Endodermal cell (in vitro differentiated cells): ENCODE results near the gene DUOXA1. TPM values are rescaled to one million over a fixed set of nuclear protein-coding genes. Genes with fewer than 3 reads are reported as not detected.

Experiments used
- DNase-seq: peaks from one replicate; pipeline ENCODE4 v3.0.0-alpha.2; 2017
- H3K27ac ChIP-seq: 2 replicates; pipeline ENCODE4 v1.5.1; 2013; ENCODE audit warnings: mild to moderate bottlenecking, low read depth, low read length, moderate library complexity
- H3K27me3 ChIP-seq: 2 replicates; pipeline ENCODE4 v1.6.1; 2013; ENCODE audit warnings: mild to moderate bottlenecking, low read length, moderate library complexity; ENCODE audit not compliant: insufficient read depth, control insufficient read depth, poor library complexity, severe bottlenecking
- H3K36me3 ChIP-seq: 2 replicates; pipeline ENCODE4 v1.7.0; 2013; ENCODE audit warnings: mild to moderate bottlenecking, low read length, moderate library complexity; ENCODE audit not compliant: control insufficient read depth, insufficient read depth
- H3K4me1 ChIP-seq: one replicate; pipeline ENCODE4 v1.7.0; 2013; ENCODE audit warnings: low read length; ENCODE audit not compliant: control insufficient read depth, insufficient read depth
- H3K4me3 ChIP-seq: 2 replicates; pipeline ENCODE4 v1.5.1; 2013; ENCODE audit warnings: mild to moderate bottlenecking, low read length, moderate library complexity
- H3K9ac ChIP-seq: 2 replicates; pipeline ENCODE4 v1.6.1; 2013; ENCODE audit warnings: mild to moderate bottlenecking, low read length, moderate library complexity; ENCODE audit not compliant: poor library complexity, severe bottlenecking; ENCODE audit errors: extremely low read depth
- H3K9me3 ChIP-seq: 2 replicates; pipeline ENCODE4 v1.6.1; 2013; ENCODE audit warnings: mild to moderate bottlenecking, low read length, moderate library complexity; ENCODE audit not compliant: control insufficient read depth
- H3K27ac Mint-ChIP-seq: 2 replicates; pipeline ENCODE4 v1.8.0; 2020; ENCODE audit warnings: mixed read lengths
- H3K27me3 Mint-ChIP-seq: 2 replicates; pipeline ENCODE4 v1.8.0; 2021; ENCODE audit warnings: mild to moderate bottlenecking, mixed read lengths; ENCODE audit not compliant: insufficient read depth
- H3K36me3 Mint-ChIP-seq: 2 replicates; pipeline ENCODE4 v1.8.0; 2020; ENCODE audit warnings: low read depth, mixed read lengths
- H3K4me1 Mint-ChIP-seq: 2 replicates; pipeline ENCODE4 v1.8.0; 2020; ENCODE audit warnings: mixed read lengths
- H3K4me3 Mint-ChIP-seq: 2 replicates; pipeline ENCODE4 v1.8.0; 2020; ENCODE audit warnings: mild to moderate bottlenecking, moderate library complexity, mixed read lengths
- H3K9me3 Mint-ChIP-seq: 2 replicates; pipeline ENCODE4 v1.8.0; 2020; ENCODE audit warnings: mild to moderate bottlenecking, mixed read lengths
- WGBS, 2 experiments: methylation state at CpG; one replicate each; pipeline versions ENCODE4 v1.1.5 to v1.1.7; 2013; ENCODE audit warnings: missing lambda C conversion rate in 2 of 2, mixed read lengths in 1 of 2; ENCODE audit not compliant: insufficient coverage in 1 of 2, insufficient read length in 1 of 2; 5-methylcytosine and 5-hydroxymethylcytosine counted together
- total RNA-seq, 2 donors: library from RNA; stranded (reverse); fragmentation: NEBNext Ultra II Directional in 1 of 2; extraction: Animal tissue kit (Norgen Biotek cat#: 25700) in 1 of 2; gene quantifications; 2 replicates in 1 of 2; 3 replicates in 1 of 2; pipeline ENCODE4 v1.2.1, GENCODE V29; 2021
- TF ChIP-seq, protein P1 (sequence below): fragments of 200-600 bp; sonication (generic); conservative IDR thresholded peaks from 2 replicates; pipeline ENCODE4 v1.5.0; 2021; ENCODE audit warnings: antibody characterized with exemption, mild to moderate bottlenecking

Gene DUOXA1
- total RNA-seq, 2 donors from 2014 or later = 0.86 to 0.99 TPM

DNA sequence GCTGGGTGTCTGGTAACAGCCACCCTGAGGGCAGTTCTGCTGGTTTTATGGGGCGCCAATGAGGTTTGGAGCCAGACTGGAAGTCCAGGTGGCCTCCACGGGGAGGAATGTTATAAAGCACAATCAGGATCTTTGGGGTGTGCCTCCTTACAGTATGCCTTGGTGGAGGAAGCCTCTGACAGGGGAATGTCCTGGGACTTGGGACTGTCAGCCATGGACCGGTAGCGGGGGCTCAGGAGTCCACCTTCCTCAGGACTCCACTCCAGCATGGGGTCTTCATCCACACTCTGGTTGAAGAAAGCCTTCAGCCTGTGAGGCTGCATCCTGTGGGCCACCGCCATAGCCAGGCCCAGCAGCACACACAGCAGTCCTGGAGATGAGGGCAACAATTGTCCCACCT, 10.7 kb downstream of the DUOXA1 start:
- Mint-ChIP-seq H3K27me3 (peaks cover 89% of the 10 kb centered on the region), H3K4me3 (no peak overlapping the region), H3K27ac (no peak overlapping the region), H3K4me1 (peaks cover 3% of the 10 kb centered on the region), H3K9me3 (peaks cover 7% of the 10 kb centered on the region), H3K36me3 (no peaks in the 10 kb centered on the region)
- H3K27ac ChIP-seq = no peak overlapping the region
- H3K36me3 ChIP-seq = no peaks in the 10 kb centered on the region
- H3K9ac ChIP-seq = no peak overlapping the region
- no peaks in the 10 kb centered on the region for H3K9me3 ChIP-seq
- H3K4me3 ChIP-seq = no peak overlapping the region
- DNase-seq = no peak
- H3K27me3 ChIP-seq = peaks cover 85% of the 10 kb centered on the region
- H3K4me1 ChIP-seq = no peaks in the 10 kb centered on the region
- TF ChIP-seq, protein P1, sequence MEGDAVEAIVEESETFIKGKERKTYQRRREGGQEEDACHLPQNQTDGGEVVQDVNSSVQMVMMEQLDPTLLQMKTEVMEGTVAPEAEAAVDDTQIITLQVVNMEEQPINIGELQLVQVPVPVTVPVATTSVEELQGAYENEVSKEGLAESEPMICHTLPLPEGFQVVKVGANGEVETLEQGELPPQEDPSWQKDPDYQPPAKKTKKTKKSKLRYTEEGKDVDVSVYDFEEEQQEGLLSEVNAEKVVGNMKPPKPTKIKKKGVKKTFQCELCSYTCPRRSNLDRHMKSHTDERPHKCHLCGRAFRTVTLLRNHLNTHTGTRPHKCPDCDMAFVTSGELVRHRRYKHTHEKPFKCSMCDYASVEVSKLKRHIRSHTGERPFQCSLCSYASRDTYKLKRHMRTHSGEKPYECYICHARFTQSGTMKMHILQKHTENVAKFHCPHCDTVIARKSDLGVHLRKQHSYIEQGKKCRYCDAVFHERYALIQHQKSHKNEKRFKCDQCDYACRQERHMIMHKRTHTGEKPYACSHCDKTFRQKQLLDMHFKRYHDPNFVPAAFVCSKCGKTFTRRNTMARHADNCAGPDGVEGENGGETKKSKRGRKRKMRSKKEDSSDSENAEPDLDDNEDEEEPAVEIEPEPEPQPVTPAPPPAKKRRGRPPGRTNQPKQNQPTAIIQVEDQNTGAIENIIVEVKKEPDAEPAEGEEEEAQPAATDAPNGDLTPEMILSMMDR = no peak
- WGBS, 2 experiments = 86 to 95% methylated on average over 4 to 5 of the region's 5 CpGs

DNA sequence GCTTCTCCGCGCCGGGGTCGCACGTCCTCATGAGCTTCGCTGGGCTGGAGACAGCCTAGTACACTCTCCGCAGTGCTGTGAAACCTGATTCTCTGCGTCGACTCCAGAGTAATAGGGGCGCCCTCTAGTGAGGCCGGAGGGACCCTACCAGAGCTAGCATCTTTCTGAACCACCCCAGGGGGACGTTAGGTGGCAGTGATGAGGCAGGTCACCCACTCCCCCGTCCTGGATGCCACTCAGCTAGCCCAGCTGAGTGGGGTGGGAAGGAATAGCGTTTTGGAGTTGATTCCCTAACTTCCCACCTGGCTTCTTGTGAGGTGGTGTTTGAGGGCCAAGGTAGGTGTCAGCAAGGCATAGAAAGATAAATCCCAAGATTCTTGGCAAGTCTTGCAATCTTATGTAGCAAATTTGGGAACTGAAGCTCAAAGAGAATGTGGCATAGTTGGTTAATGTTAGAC, 11.5 kb downstream of the DUOXA1 start:
- Histone ChIP-seq H3K9ac (no peak overlapping the region), H3K9me3 (no peaks in the 10 kb centered on the region), H3K4me3 (no peak overlapping the region), H3K27ac (no peak overlapping the region), H3K27me3 (peaks cover 85% of the 10 kb centered on the region), H3K36me3 (no peaks in the 10 kb centered on the region), H3K4me1 (no peaks in the 10 kb centered on the region)
- H3K9me3 Mint-ChIP-seq = peaks cover 7% of the 10 kb centered on the region
- peak; percentile 97 for DNase-seq
- H3K36me3 Mint-ChIP-seq = no peaks in the 10 kb centered on the region
- H3K27me3 Mint-ChIP-seq = peaks cover 89% of the 10 kb centered on the region
- WGBS, 2 experiments = 6 to 11% methylated on average over 11 to 14 of the region's 14 CpGs
- TF ChIP-seq, protein P1 = peak; percentile 99
- no peak overlapping the region for H3K27ac Mint-ChIP-seq
- H3K4me1 Mint-ChIP-seq = peaks cover 7% of the 10 kb centered on the region
- H3K4me3 Mint-ChIP-seq = no peak overlapping the region

DNA sequence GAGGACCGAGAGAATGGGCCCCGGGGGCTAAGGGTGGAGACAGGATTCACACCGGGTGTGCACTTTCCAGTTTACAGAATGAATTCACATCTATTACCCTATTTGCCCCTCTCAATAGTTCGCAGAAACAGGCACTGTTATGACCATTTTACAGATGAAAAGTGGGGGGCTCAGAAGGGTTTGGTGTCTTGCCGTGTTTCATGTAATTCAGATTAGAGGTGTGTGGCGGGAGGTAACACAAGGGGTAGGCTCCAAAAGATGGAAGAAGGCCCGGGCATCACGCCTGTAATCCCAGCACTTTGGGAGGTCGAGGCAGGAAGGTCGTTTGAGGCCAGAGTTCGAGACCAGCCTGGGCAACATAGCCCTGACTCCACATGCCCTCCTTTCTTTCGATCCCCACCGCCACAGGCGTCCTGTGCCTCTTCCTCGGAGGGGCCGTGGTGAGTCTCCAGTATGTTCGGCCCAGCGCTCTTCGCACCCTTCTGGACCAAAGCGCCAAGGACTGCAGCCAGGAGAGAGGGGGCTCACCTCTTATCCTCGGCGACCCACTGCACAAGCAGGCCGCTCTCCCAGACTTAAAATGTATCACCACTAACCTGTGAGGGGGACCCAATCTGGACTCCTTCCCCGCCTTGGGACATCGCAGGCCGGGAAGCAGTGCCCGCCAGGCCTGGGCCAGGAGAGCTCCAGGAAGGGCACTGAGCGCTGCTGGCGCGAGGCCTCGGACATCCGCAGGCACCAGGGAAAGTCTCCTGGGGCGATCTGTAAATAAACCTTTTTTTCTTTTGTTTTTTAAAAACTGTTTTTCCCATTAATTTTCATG, 12.2 kb downstream of the DUOXA1 start:
- Mint-ChIP-seq H3K4me1 (peaks cover 10% of the 10 kb centered on the region), H3K4me3 (no peak overlapping the region), H3K9me3 (peaks cover 7% of the 10 kb centered on the region), H3K27me3 (peaks cover 89% of the 10 kb centered on the region), H3K36me3 (no peaks in the 10 kb centered on the region), H3K27ac (no peak overlapping the region)
- no peaks in the 10 kb centered on the region for H3K36me3 ChIP-seq
- no peak for DNase-seq
- H3K4me1 ChIP-seq = no peaks in the 10 kb centered on the region
- peaks cover 85% of the 10 kb centered on the region for H3K27me3 ChIP-seq
- H3K27ac ChIP-seq = no peak overlapping the region
- H3K4me3 ChIP-seq = no peak overlapping the region
- WGBS, 2 experiments = 86 to 88% methylated on average over 19 to 33 of the region's 33 CpGs
- H3K9ac ChIP-seq = no peak overlapping the region
- TF ChIP-seq, protein P1 = no peak
- H3K9me3 ChIP-seq = no peaks in the 10 kb centered on the region
